Forelimb muscle (tissue), 1 donor: ENCODE measurements around the gene KCTD6. TPM values are rescaled to one million over a fixed set of nuclear protein-coding genes. Genes with fewer than 3 reads are reported as not detected.
"Not testable (repeated sequence)": the region's sequence is repeated elsewhere in the genome, so short reads cannot be mapped to it uniquely, and the experiment has no call there.

Experiments
- DNase-seq: peaks from one replicate; pipeline ENCODE4 v3.0.0-alpha.2; 2013; ENCODE audit warnings: low read depth
- polyA plus RNA-seq: library from polyadenylated mRNA; unstranded; fragments of 120-200 nt; gene quantifications from one replicate; pipeline ENCODE4 v1.2.1, GENCODE V29; 2013; ENCODE audit not compliant: insufficient read length

KCTD6 gene
- polyA plus RNA-seq, 1 donor = 11.7 TPM

GRCh38 chr3:58524326-58524888 is 32.5 kb downstream of the KCTD6 start:
- no peak for DNase-seq

DNA sequence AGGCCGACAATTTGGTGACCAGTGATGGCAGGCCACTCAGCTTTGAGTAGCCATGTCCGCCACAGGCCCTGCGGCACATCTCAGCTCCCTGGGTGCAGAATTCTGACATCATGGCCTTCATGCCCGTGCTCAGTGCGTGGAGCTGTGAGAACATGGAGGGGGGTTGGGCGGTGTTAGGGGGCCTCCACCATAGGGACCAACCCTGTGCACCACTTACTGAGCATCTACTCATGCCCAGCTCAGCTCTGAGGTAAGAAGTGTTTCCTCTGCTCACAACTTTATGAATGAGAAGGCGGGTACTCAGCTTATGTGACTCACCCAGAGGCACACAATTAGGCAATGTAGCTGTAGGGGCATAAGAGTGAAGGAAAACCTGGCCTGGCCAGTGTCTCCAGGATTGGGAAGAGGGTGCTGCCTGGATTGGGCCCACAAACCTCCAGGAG is 34.6 kb downstream of the KCTD6 start:
- DNase-seq = no peak

- not testable (repeated sequence) for DNase-seq
Measured at GRCh38 chr3:58527440-58527839, 35.5 kb downstream of the KCTD6 start.

DNA sequence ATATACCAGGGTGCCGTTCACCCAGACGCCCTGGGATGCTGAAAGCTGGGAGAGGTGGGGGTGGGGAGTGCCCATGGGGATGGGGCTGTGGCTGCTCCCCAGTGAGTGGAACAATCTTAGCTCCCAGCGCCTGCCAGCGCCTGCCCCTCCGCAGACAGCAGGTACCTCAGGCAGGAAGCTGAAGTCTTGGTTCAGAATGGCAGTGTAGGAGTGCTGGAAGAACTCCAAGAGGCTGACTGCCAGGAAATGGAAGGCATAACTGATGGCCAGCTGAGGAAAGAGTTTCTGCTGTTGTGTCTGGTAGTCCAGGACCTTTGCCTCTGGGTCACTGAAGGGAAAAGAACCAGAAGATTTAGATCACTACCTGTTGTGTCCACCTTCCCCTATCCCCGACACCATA is 36.7 kb downstream of the KCTD6 start:
- no peak for DNase-seq

DNA sequence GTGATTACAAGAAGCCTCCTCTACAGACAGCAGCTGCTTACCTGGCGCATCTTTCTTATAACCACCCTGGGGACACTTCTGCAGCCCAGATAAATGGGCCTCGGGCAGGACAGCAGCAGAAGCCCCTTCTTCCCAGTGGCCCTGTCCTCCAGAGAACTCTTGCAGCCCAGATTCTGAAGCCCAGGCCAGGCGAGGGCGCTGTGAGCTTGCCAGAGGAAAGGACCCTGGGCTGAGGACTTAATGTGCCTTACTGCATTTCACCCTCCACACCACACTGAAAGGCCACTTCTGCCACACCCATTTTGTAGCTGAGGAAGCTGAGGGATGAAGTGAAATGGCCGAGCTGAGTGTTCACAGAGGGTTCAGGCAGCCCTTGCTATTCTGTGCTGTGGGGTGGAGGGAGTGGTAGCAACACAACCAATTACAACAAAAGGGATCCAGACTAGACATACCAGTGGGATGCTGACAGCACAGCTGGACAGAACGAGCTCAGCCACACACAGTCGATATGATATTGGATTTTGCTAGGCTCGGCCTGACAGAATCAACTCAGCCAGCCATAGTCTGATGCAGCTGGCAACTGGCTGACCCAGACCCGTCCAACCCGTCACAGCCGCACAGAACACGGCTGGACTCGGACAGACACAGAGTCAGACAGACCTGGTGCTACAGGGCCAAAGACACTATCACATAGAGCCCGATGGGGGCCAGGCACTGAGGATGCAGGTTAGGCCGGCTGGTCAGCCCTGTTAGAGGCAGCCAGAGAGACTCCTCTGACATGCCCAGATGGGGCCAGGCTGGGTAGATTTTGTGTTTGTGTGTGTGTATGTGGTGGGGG is 37.8 kb downstream of the KCTD6 start:
- no peak for DNase-seq

DNA sequence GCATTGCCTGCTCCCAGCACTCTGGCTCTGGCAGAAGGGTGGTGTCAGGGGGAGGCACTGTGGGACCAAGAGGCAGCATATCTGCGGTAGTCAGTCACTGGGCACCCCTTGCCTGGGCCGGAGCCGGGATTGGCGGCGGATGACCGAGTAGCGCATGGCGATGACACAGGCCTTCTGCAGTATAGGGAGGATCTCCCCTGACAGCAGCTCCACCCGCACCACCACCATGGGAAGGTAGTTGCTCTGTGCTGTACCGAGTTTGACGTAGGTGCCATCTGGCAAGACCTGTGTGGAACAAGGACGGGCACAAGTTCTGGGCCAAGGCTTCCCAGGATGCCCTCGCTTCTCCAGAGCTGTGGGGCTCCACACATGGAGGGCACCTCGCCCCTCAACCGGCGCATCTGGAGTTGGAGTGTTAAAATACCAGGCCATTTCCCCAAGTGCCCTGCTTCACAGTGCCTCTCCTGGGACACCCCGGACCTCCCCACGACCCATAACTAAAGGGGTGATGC is 38.5 kb downstream of the KCTD6 start:
- DNase-seq = no peak

DNA sequence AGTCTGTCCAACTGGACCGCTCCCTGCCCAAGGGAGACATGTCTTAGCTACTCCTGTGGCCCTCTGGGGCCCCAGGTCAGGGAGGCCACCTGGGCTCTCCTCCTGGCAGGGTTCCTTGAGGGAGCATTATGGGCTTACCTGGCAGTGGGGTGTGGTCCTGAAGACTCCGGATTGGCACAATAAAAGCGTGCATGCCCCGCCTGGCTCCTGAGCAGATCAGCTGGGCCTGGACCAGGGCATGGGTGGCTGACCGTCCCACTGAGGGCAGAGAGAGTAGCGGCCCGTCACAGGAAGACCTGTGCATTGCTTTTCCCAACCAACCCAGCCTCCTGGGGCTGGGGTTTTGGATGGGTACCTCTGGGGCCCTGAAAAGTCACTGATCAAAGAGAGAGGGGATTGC is 39.7 kb downstream of the KCTD6 start:
- no peak for DNase-seq

DNA sequence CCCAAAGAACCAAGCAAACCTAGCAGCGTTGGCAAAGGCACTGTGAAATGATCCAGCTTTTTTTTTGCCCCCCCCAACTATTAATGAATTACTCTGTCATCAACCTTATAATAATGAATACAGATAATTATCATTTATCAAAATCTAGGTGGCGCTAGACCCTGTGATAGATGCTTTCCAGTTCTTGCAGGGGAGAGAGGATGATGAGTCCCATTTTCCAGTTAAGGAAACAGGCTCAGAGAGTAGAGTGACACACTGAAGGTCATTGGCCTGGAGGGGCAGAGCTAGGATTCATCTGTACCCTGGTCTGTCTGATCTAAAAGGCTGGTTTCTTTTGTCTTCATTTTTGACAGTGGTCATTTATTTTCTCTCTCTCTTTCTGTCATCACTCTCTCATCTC is 40.1 kb downstream of the KCTD6 start:
- no peak for DNase-seq

DNA sequence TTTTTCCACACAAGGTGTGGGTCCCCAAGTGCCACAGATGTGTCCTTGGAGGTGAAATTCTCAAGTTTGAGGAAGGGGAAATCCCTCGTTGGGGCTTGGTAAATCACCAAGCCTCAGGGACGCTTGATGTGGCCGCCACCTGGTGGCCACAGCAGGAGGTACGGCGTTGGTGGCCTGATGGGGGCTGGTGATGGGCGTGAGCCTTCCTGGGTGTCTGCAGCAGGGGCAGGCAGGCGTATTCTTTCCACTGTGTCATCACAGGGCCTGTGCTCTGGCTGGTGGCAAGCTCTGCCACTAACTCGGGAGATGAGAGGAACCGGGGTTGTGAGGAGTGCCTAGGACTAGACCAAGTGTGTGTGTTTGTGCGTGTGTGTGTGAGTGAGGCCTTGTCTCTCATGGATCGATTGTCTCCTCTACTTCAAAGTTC is 40.9 kb downstream of the KCTD6 start:
- no peak for DNase-seq

DNA sequence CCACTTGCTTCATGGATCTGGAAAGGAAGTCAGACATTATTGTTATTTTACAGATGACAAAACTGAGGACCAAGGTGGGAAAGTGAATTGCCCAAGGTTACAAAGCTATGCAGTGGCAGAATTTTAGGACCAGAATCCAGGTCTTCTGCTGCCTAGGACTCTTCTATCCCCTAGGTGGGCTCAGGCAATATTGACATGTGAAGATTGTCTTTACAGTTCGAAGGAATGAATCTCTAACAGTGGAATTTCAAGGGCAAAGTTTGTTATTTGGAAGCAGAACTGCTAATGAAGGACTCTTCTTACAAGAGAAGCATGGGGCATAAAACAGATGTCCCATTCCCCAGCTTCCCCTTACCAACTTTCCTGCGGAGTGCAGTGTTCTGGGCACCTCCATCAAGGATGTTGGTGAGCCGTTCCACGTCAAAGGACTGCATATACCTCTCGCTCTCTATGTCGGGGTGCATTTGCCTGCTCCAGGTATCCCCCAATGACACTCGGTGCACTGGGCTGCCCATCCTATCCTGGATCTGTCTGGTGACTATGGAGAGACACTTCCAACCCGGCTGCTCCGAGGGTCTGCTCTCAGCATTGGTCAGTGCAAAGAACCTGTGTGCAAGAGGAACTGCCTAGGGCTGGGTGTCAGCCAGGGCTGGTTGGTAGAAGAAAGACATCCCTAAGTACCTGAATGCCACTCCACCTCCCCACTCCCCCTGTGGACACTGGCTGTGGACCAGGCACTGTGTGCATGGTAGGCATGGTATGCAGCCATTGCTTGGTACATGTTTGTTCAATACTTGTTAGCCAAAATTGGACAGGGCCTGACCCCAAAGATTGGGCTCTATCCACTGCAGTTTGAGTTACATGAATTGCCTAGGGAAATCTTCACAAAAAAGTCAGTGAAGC is 42.9 kb downstream of the KCTD6 start:
- DNase-seq = no peak

DNA sequence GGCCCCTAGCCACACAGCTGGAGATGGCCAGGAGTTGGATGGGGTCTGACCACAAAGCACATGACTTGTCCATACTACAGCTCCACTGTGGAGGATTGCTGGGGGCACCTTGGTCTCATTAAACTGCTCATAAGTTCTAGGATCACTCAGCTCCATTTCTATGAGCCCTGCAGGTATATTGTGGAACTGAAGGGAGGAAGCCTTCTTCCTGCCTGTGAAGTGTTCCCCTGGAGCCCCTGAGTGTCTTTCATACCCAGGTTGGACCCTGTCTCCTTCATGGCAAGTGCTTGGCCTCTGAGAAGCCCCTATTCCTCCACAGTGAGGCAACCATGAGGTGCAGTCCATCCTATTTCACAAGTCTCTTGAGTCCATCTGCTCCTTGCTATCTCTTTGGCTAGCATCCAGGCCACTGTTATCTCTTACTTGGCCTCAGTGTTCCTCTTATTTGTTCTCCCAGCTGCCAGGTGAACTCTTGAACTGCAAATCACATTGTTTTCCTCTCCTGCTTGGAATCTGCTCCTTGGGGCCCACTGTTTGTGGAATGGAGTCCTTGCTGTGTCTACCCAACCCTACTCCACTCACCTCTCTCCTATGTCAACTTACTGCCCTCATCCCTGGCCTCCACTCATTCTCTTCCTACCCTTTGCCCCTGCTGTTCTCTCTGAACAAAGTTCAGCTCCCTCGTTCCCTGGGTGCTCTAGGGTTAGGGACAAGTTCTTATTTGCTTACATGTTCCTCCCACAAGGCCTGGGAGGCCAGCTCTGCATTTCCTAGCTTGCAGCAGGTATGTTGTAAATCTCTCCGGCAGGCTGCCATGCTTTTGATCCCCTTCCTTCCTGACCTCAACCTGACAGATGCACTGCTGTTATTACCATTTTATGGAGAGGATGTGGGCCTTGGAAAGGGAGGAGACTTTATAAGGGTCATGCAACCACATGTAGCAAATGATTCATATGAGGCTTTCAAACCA is 43.9 kb downstream of the KCTD6 start:
- DNase-seq = no peak

DNA sequence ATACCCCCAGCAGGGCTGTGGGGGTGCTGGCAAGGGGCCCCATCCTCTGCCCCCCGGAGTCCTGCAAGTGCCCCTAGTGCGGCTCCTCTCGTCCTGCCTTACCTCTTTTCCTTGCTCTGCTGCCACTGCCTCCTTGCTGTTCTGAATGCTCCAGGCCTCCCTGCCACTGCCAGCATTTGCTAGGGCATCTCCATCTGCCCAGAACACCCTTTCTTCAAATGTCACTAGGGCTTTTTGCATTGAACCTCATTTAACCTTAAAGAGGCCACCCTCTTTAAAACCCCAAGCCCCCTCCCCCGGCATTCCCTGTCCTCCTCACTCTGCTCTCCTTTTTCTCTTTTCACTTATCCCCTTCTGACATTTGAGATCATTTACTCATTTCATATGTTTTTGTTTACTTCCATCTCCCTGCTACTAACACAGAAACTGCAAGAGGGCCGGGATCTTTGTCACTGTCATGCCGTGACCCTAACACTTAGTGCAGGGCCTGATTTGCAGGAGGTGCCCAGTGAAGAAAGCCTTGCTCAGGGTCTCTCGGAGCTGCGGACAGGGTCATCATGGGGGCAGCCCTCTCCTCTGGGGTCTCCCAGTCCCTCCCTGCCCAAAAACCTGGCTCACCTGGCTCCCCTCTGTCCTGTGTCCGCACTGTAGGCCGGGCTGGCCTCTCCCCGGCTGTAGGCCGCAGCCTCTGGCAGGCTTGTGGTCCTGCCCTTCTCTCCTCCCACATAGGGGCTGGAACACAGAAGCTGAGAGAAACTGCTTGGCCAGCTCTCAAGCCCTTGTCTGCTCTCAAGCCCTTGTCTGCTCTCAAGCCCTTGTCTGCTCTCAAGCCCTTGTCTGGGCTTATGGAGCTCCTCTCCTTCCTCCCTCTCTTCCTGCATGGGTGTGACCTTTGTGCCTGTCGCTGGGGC is 44.9 kb downstream of the KCTD6 start, which contains the start of gene ACOX2:
TSS of gene ACOX2 (minus strand) at position 690 of the 911 bp plus-strand sequence. CDS start 2,084 bp downstream, outside the sequence.
- DNase-seq = peak; percentile 87

DNA sequence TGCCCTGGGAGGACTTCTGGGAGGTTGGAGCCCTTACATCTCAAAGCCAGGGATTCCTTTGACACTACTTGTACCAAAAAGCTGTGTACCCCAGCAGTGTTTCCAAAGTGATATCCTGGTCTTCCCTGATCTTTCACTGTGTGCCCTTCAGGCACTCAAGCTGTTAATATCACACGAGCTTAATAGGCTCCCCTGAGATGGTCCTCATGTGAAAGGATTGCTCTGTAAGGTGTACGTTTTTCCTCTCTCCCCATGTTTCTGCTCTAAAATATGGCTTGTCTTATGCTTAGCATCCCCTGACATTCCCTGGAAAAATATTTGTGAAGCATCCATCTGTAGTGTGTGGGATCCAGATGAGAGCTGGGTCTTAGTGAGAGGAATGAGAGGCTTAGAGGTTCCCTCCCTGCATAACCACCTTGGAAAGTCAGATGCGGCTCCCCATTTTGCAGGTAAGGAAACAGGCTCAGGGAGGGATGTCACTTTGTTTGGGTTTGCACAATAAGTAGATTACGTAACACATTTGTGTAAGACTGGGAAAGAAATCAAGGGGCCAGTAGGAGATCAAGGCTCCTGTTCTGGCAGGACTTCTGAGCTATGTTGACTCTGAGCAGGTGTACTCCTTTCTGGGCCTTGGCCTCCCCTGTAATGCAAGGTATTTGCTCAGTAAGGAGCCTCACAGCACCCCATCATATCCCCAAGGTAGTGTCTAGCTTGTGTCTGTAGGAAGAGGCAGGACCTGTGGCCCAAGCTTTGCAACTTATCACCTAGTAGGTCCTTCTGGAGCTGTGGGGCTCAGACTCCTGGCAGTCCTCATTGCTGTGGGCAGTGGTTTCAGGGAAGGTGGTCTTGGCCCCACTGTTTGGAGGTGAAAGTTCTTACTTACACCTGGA is 45.8 kb downstream of the KCTD6 start:
- no peak for DNase-seq

DNA sequence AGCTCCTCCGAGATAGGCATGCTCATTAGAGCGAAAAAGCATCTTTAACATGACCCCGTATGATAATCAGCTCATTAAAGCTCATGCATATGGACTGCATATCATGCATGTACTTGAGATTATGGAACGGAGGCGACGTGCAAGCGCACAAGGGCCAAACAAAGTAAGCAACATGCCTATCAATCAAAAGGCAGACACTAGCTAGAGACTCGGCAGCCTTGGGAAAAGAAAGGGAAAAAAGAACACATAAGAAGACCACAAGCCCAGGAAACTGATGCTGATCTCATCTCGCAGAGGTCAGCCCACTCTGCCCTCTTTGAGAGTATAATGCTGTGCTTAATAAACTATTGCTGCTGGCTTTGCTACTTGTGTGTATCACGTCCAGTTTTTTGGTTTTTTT is 47.7 kb downstream of the KCTD6 start:
- no peak for DNase-seq

- no peak for DNase-seq
Measured at GRCh38 chr3:58540176-58540858, 48.4 kb downstream of the KCTD6 start.

DNA sequence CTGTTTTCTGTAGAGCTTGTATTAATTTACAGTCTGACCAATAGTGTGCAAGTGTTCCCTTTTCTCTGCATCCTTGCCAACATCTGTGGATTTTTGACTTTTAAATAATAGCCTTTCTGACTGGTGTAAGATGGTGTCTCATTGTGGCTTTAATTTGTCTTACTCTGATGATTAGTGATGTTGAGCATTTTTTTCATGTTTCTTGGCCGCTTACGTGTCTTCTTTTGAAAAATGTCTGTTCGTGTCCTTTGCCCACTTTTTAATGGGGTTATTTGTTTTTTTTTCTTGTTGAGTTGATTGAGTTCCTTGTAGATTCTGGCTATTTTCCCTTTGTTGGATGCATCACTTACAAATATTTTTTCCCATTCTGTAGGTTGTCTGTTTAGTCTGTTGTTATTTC is 52.6 kb downstream of the KCTD6 start:
- DNase-seq = no peak

DNA sequence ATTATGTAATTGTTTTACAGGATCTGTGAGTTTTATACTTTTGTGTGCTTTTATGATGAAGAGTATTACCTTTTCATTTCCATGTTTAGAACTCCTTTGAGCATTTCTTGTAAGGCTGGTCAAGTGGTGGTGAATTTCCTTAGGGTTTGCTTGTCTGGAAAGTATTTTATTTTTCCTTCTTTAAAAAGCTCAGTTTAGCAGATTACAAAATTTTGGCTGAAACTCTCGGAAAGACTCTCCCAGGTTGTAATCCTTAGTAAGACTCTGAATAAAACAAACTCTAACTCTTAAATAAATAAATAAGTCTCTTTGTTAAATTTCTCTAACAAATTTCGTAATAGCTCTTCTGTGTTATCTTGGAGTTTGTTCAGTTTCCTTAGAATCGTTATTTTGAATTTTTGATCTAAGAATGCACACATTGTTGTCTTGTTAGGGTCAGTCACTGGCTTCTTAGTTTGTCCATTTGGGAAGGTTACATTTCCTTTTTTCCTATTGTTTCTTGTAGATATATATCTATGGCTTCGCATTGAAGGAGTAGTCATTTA is 59.8 kb downstream of the KCTD6 start:
- no peak for DNase-seq
